Loucy (cell line): ENCODE data around the gene KLHL9.

Source experiments
- H2AFZ ChIP-seq: fragments of 200-600 bp; sonication (generic); 2 replicates; pipeline ENCODE4 v1.6.0; 2016; ENCODE audit warnings: antibody characterized with exemption, mild to moderate bottlenecking, low read length, moderate library complexity
- H3F3A ChIP-seq: fragments of 200-600 bp; 2 replicates; pipeline ENCODE4 v1.6.0; 2016; ENCODE audit warnings: antibody characterized with exemption, low read depth, mild to moderate bottlenecking
- H3K27me3 ChIP-seq: fragments of 200-600 bp; sonication (generic); 2 replicates; pipeline ENCODE4 v1.6.1; 2014; ENCODE audit warnings: low read length, mild to moderate bottlenecking; ENCODE audit not compliant: insufficient read depth, poor library complexity, severe bottlenecking
- H3K36me3 ChIP-seq: fragments of 200-600 bp; sonication (generic); 2 replicates; pipeline ENCODE4 v1.6.1; 2016; ENCODE audit warnings: low read length; ENCODE audit not compliant: insufficient read depth
- H3K4me1 ChIP-seq: fragments of 200-600 bp; sonication (generic); 2 replicates; pipeline ENCODE4 v1.5.1; 2014; ENCODE audit warnings: low read length, mild to moderate bottlenecking; ENCODE audit not compliant: insufficient read depth, poor library complexity, severe bottlenecking
- H3K4me2 ChIP-seq: fragments of 200-600 bp; sonication (generic); 2 replicates; pipeline ENCODE4 v1.6.0; 2014; ENCODE audit warnings: antibody characterized with exemption, low read length, low read depth, mild to moderate bottlenecking; ENCODE audit not compliant: poor library complexity, severe bottlenecking
- H3K4me3 ChIP-seq: fragments of 200-600 bp; sonication (generic); 2 replicates; pipeline ENCODE4 v1.5.1; 2014; ENCODE audit warnings: low read length, mild to moderate bottlenecking, mixed read lengths; ENCODE audit not compliant: poor library complexity, severe bottlenecking
- H3K79me2 ChIP-seq: fragments of 200-600 bp; sonication (generic); 2 replicates; pipeline ENCODE4 v1.6.1; 2014; ENCODE audit warnings: low read length; ENCODE audit not compliant: insufficient read depth
- H3K9ac ChIP-seq: fragments of 200-600 bp; sonication (generic); 2 replicates; pipeline ENCODE4 v1.6.0; 2014; ENCODE audit warnings: mild to moderate bottlenecking, low read depth, low read length, moderate library complexity; ENCODE audit not compliant: poor library complexity, severe bottlenecking
- H3K9me2 ChIP-seq: fragments of 200-600 bp; sonication (generic); replicated peaks from 2 replicates; pipeline ENCODE4 v1.6.1; 2016; ENCODE audit warnings: low read depth, low read length, mixed read lengths
- H3K9me3 ChIP-seq: fragments of 200-600 bp; sonication (generic); 2 replicates; pipeline ENCODE4 v1.6.1; 2014; ENCODE audit warnings: mild to moderate bottlenecking, antibody characterized with exemption, low read length, low read depth; ENCODE audit not compliant: insufficient read depth
- H4K20me1 ChIP-seq: fragments of 200-600 bp; sonication (generic); 2 replicates; pipeline ENCODE4 v1.6.0; 2014; ENCODE audit warnings: antibody characterized with exemption, low read length, mild to moderate bottlenecking; ENCODE audit not compliant: insufficient read depth, poor library complexity, severe bottlenecking
- CTCF ChIP-seq: fragments of 200-600 bp; sonication (generic); conservative IDR thresholded peaks from 2 replicates; pipeline ENCODE4 v1.5.1; 2014; ENCODE audit warnings: mild to moderate bottlenecking, antibody characterized with exemption, low read length
- EZH2phosphoT487 ChIP-seq: fragments of 200-600 bp; IDR thresholded peaks from 2 replicates; pipeline ENCODE4 v1.6.1; 2018; ENCODE audit warnings: antibody characterized with exemption, mild to moderate bottlenecking, moderate library complexity, borderline replicate concordance

The KLHL9 gene

GRCh38 chr9:21281275-21281674 is 53.9 kb downstream of the KLHL9 start:
- Histone ChIP-seq H3K79me2 (no peaks in the 10 kb centered on the region), H3K4me3 (no peak overlapping the region), H3K9ac (no peak overlapping the region), H4K20me1 (no peaks in the 10 kb centered on the region), H3K4me1 (no peaks in the 10 kb centered on the region), H2AFZ (no peak overlapping the region), H3K27me3 (no peaks in the 10 kb centered on the region), H3K4me2 (no peak overlapping the region), H3K9me3 (no peaks in the 10 kb centered on the region), H3K9me2 (no peaks in the 10 kb centered on the region), H3K36me3 (no peaks in the 10 kb centered on the region), H3F3A (no peaks in the 10 kb centered on the region)
- TF ChIP-seq EZH2phosphoT487 (no peak), CTCF (no peak)
